ENCODE results near the gene CA11. TPM values are rescaled to one million over a fixed set of nuclear protein-coding genes. Genes with fewer than 3 reads are reported as not detected.

Gene CA11
- total RNA-seq, 1 donor from 2014 or later = not detected

DNA sequence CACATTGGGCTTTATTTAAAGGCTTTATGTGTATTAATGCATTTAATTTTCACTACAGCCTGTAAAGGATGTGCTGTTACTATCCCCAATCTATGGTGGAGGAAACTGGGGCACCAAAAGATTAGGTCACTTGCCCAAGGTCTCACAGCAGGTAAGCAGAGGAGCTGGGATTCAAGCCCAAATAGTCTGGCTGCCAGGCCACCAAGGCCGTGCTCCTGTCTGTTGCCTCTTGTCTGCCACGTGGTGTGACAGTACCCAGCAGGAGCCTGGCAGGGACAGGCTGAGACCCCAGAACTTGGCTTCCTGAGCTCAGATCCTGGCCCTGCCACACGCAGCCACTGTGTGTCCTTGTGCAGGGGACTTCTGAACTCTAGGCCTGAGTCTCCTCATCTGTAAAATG, 22.3 kb upstream of the CA11 start:
- DNase-seq (ENCODE audit: low spot score in 2 of 2) = no peak
- no peaks in the 10 kb centered on the region for H3K4me1 ChIP-seq
- TF ChIP-seq, protein P1, sequence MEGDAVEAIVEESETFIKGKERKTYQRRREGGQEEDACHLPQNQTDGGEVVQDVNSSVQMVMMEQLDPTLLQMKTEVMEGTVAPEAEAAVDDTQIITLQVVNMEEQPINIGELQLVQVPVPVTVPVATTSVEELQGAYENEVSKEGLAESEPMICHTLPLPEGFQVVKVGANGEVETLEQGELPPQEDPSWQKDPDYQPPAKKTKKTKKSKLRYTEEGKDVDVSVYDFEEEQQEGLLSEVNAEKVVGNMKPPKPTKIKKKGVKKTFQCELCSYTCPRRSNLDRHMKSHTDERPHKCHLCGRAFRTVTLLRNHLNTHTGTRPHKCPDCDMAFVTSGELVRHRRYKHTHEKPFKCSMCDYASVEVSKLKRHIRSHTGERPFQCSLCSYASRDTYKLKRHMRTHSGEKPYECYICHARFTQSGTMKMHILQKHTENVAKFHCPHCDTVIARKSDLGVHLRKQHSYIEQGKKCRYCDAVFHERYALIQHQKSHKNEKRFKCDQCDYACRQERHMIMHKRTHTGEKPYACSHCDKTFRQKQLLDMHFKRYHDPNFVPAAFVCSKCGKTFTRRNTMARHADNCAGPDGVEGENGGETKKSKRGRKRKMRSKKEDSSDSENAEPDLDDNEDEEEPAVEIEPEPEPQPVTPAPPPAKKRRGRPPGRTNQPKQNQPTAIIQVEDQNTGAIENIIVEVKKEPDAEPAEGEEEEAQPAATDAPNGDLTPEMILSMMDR (IDR thresholded peaks at IDR 0.05) = no peak
- intact Hi-C loops (cut with DNase I) = no loop called here
- H3K9me3 ChIP-seq = no peaks in the 10 kb centered on the region
- no peaks in the 10 kb centered on the region for H3K27me3 ChIP-seq
- H3K4me3 ChIP-seq = no peak overlapping the region
- H3K27ac ChIP-seq = no peak overlapping the region
- H3K36me3 ChIP-seq = no peaks in the 10 kb centered on the region

DNA sequence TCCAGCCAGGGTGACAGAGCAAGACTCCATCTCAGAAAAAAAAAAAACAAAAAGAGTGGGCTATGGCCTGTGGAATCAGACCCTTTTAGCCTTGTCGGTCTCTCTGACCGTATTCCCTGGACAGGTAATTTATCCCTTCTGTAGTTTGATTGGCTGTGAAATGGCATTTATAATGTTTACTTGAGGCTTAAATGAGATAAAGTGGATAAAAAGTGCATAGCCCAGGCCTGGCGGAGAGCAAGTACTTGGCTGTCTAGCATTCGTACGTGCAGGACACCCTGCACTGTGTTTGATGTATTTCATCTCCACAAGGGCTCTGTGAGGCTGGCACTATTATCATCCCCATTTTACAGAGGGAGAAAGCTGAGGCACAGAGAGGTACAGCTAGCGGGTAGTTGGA, 19.8 kb upstream of the CA11 start:
- intact Hi-C loops (cut with DNase I) = no loop called here

DNA sequence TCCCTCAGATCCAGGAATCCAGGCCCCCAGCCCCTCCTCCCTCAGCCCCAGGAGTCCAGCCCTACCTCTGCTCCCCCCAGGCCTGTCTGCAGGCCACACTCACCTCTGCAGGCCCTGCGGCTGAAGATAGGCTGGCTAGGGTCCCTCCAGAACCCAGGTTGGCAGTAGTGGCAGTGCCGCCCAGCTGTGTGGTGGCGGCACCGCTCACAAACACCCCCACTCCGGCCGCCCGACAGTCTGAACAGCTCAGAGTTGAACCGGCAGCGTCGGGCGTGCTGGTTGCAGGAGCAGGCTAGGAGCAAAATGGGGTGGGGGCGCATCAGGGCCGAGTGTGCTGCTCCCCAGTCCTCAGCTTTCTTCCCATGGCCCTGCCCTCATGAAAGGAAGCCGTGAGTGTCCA, 18.5 kb upstream of the CA11 start:
- Histone ChIP-seq H3K4me1 (no peaks in the 10 kb centered on the region), H3K27ac (no peak overlapping the region), H3K36me3 (no peaks in the 10 kb centered on the region), H3K27me3 (no peaks in the 10 kb centered on the region), H3K4me3 (no peak overlapping the region), H3K9me3 (no peaks in the 10 kb centered on the region)
- TF ChIP-seq, protein P1 (IDR thresholded peaks at IDR 0.05) = no peak
- intact Hi-C loops (cut with DNase I) = no loop called here
- no peak for DNase-seq (ENCODE audit: low spot score in 2 of 2)

More for the DNA sequence above, 19.8 kb upstream of the CA11 start:
- Histone ChIP-seq H3K27me3 (no peaks in the 10 kb centered on the region), H3K27ac (no peak overlapping the region), H3K4me1 (no peaks in the 10 kb centered on the region), H3K4me3 (no peak overlapping the region), H3K9me3 (no peaks in the 10 kb centered on the region), H3K36me3 (no peaks in the 10 kb centered on the region)
- TF ChIP-seq, protein P1 (IDR thresholded peaks at IDR 0.05) = no peak
- DNase-seq (ENCODE audit: low spot score in 2 of 2) = no peak

DNA sequence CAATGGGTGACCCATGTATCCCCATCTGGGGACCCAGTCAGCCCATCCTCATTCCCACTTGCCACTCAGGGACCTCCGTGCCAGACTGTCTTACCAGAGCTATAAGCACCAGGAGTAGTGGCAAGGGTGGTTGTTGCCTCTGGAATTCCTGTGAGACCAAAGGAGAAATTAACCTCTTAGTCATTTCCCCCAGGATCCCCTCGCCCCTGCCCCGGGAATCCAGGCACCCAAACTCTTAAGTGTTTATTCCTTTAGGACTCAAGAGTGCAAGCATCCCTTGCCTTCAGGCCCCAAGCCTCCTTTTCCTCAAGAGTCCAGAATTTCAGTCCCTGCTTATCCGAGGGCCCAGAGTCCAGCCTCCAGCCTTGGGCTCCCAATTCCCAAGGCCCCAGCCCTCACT, 17.7 kb upstream of the CA11 start:
- intact Hi-C loops (cut with DNase I) = no loop called here
- no peak overlapping the region for H3K27ac ChIP-seq
- H3K27me3 ChIP-seq = no peaks in the 10 kb centered on the region
- TF ChIP-seq, protein P1 (IDR thresholded peaks at IDR 0.05) = no peak
- DNase-seq (ENCODE audit: low spot score in 2 of 2) = no peak
- H3K9me3 ChIP-seq = no peaks in the 10 kb centered on the region
- H3K36me3 ChIP-seq = no peaks in the 10 kb centered on the region
- H3K4me3 ChIP-seq = no peak overlapping the region
- no peaks in the 10 kb centered on the region for H3K4me1 ChIP-seq

DNA sequence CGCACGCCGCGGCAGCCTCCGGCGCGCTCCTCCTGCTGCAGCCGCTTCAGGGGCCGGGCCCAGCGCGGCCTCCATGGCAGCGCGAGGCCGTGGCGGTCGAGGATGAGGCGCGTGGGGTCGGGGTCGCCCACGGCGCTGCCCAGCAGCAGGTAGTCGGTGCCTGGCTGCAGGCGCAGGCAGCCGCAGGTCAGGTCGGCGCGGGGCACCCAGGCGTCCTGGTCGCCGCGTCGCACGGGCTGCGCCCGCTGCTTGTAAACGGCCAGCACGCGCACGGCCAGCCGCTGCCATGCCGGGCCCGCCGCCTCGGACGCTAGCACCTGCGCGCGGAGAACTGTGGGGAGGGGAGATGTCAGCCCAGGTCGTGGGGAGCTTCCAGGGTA, 15.7 kb upstream of the CA11 start:
- Histone ChIP-seq H3K9me3 (no peaks in the 10 kb centered on the region), H3K27me3 (no peaks in the 10 kb centered on the region), H3K27ac (no peak overlapping the region), H3K4me1 (no peaks in the 10 kb centered on the region), H3K4me3 (no peak overlapping the region), H3K36me3 (no peaks in the 10 kb centered on the region)
- DNase-seq (ENCODE audit: low spot score in 2 of 2) = no peak
- TF ChIP-seq, protein P1 (IDR thresholded peaks at IDR 0.05) = no peak
- intact Hi-C loops (cut with DNase I) = no loop called here
